ENCODE measurements around the gene ABCC4. TPM values are rescaled to one million over a fixed set of nuclear protein-coding genes. Genes with fewer than 3 reads are reported as not detected.

ABCC4 gene
- total and polyA plus RNA-seq, 2 of the 13 experiments (the other 11 are each of a cell fraction or from before 2014, with no cell fraction given) = 4.2 to 11.3 TPM

- TF ChIP-seq PBX3 (CRISPR knock-in tag; IDR thresholded peaks at IDR 0.05; ENCODE audit: borderline replicate concordance) = no peak
- no peak; the same call in 1 of the 2 replicates for TF ChIP-seq YEATS4 (CRISPR knock-in tag; IDR thresholded peaks at IDR 0.05; ENCODE audit: borderline replicate concordance)
- no peak for TF ChIP-seq PRDM4 (CRISPR knock-in tag; IDR thresholded peaks at IDR 0.05; ENCODE audit: borderline replicate concordance)
- TF ChIP-seq NKX3-1 (CRISPR knock-in tag; IDR thresholded peaks at IDR 0.05) = no peak
- no peak for TF ChIP-seq SYNCRIP (IDR thresholded peaks at IDR 0.05; ENCODE audit: insufficient read depth, low read depth, low read length)
- TF ChIP-seq REXO4 (CRISPR knock-in tag; IDR thresholded peaks at IDR 0.05; ENCODE audit: borderline replicate concordance) = no peak
- no peak for TF ChIP-seq KAT2B (IDR thresholded peaks at IDR 0.05; ENCODE audit: borderline replicate concordance, low read depth, low read length)
- no peak for TF ChIP-seq ZNF790 (CRISPR knock-in tag; IDR thresholded peaks at IDR 0.05; ENCODE audit: borderline replicate concordance)
- 0 out of 2 replicates have a peak, but pooled peaks have one; percentile 40 for TF ChIP-seq TEAD2 (CRISPR knock-in tag; IDR thresholded peaks at IDR 0.05)
- TF ChIP-seq ZNF280D (CRISPR knock-in tag; IDR thresholded peaks at IDR 0.05) = no peak
- TF ChIP-seq FOXA1 (IDR thresholded peaks at IDR 0.05) = no peak
- no peak for TF ChIP-seq FOXA1 (CRISPR knock-in tag; IDR thresholded peaks at IDR 0.05)
- TF ChIP-seq ZNF670 (CRISPR knock-in tag; IDR thresholded peaks at IDR 0.05; ENCODE audit: borderline replicate concordance) = no peak
- no peak for TF ChIP-seq ZNF570 (CRISPR knock-in tag; IDR thresholded peaks at IDR 0.05; ENCODE audit: borderline replicate concordance)
- no peak for TF ChIP-seq HHEX (CRISPR knock-in tag; IDR thresholded peaks at IDR 0.05)
- TF ChIP-seq MXI1 (IDR thresholded peaks at IDR 0.05; ENCODE audit: borderline replicate concordance, low read depth, low read length) = no peak
- TF ChIP-seq JUN (CRISPR knock-in tag; IDR thresholded peaks at IDR 0.05) = no peak
- TF ChIP-seq ASH2L (IDR thresholded peaks at IDR 0.05; ENCODE audit: insufficient read length, low read depth, low read length) = peak; percentile 17
- peak; percentile 87 for TF ChIP-seq ATF7-NPFF (CRISPR knock-in tag; IDR thresholded peaks at IDR 0.05; ENCODE audit: low read depth)
These were observed at the start of gene ABCC4 (continued) for GRCh38 chr13:95301183-95301967.

All from HepG2 (cell line).